ENCODE data around the gene ZCCHC24. TPM values are rescaled to one million over a fixed set of nuclear protein-coding genes. Genes with fewer than 3 reads are reported as not detected.
A peak's percentile ranks its signal among the peaks of the same experiment; 100 is the strongest.

ZCCHC24 gene
- total and polyA plus RNA-seq, 2 donors from 2014 or later, result 8.4 to 21.3 TPM

DNA sequence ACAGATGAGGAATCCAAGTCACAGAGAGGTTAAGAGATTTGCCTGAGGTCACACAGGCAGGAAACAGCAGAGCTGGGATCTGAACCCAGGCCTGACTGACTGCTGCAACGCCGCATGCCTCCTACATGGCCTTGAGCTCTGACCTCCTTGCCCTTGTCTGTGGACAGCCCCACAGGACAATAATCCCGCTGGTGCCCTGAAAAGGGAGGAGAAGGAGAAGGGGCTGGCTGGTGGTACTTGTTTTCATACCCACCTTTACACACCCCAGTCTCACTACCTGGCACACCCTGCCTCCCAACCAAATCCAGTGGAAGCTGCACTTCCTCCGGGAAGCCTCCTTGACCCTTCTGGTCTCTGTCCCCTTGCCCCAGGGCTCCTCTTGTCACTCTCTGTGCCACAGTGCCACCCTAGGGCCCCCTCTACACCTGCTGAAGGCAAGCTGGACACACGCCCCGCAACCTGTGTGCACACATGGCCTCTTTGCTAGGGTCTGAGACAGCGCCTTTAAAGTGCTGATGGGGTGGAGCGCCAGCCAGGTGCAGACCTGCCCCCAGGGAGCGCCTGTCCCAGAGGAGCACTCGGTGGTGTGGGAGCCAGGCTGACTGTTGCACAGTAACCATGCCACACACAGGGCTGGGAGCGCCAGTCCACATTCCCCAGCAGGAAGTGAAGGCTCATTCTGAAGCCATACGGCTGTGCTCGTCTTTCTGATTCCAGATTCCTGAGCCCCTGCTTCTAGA is 38.6 kb downstream of the ZCCHC24 start:
- Histone ChIP-seq H3K4me1 (ENCODE audit: control insufficient read depth in 2 of 3, insufficient read depth in 2 of 3, low read depth in 1 of 3, low read length in 3 of 3) (peaks cover 2 to 42% (median 22%) of the 10 kb centered on the region in 3 donors), H3K9me3 (ENCODE audit: control insufficient read depth in 2 of 3, insufficient read depth in 1 of 3, low read length in 3 of 3) (no peaks in the 10 kb centered on the region), H3K9ac (ENCODE audit: low read length in 3 of 3) (no peak overlapping the region), H3K27ac (ENCODE audit: low read depth in 2 of 2, low read length in 2 of 2) (no peak overlapping the region), H3K4me3 (ENCODE audit: low read length in 3 of 3) (no peak overlapping the region), H3K36me3 (ENCODE audit: control insufficient read depth in 2 of 3, insufficient read depth in 3 of 3, low read length in 3 of 3) (no peaks in the 10 kb centered on the region), H3K27me3 (ENCODE audit: control insufficient read depth, insufficient read depth, low read length) (no peaks in the 10 kb centered on the region)
- FAIRE-seq (no peak), DNase-seq (peak in 2 of 5 donors; percentile 44 to 61)
- intact Hi-C loops (cut with DNase I), result no loop called here
- TF ChIP-seq, protein P1, sequence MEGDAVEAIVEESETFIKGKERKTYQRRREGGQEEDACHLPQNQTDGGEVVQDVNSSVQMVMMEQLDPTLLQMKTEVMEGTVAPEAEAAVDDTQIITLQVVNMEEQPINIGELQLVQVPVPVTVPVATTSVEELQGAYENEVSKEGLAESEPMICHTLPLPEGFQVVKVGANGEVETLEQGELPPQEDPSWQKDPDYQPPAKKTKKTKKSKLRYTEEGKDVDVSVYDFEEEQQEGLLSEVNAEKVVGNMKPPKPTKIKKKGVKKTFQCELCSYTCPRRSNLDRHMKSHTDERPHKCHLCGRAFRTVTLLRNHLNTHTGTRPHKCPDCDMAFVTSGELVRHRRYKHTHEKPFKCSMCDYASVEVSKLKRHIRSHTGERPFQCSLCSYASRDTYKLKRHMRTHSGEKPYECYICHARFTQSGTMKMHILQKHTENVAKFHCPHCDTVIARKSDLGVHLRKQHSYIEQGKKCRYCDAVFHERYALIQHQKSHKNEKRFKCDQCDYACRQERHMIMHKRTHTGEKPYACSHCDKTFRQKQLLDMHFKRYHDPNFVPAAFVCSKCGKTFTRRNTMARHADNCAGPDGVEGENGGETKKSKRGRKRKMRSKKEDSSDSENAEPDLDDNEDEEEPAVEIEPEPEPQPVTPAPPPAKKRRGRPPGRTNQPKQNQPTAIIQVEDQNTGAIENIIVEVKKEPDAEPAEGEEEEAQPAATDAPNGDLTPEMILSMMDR (IDR thresholded peaks at IDR 0.05; ENCODE audit: borderline replicate concordance, extremely low read depth, insufficient read depth), result no peak

DNA sequence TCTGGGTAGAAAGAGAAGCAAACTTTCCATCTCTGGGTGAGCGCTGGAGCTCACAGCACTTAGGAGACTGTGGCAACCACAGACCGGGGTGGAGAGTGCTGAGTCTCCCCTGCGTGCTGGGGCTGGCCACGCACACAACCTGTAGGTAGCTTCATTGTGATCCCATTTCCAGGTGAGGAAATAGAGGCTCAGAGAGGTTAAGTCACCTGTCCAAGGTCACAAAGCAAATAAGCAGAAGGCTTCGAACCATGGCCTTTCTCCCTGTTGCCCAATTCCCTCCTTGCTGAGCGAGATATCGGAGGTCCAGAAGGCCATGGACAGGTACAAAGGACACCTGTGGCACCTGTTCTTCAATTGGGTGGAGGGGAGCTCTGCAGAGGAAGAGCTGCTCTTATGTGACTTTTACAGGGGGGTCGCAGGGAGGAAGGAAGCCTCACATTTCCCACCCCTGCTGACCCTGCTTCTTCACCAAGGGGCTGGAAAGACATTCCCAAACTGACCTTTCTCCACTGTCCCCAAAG is 39.4 kb downstream of the ZCCHC24 start:
- H3K36me3 ChIP-seq (ENCODE audit: control insufficient read depth in 2 of 3, insufficient read depth in 3 of 3, low read length in 3 of 3), result no peaks in the 10 kb centered on the region
- H3K4me1 ChIP-seq (ENCODE audit: control insufficient read depth in 2 of 3, insufficient read depth in 2 of 3, low read depth in 1 of 3, low read length in 3 of 3), result peaks cover 2 to 48% (median 22%) of the 10 kb centered on the region in 3 donors
- H3K9ac ChIP-seq (ENCODE audit: low read length in 3 of 3), result no peak overlapping the region
- H3K27ac ChIP-seq (ENCODE audit: low read depth in 2 of 2, low read length in 2 of 2), result no peak overlapping the region
- H3K4me3 ChIP-seq (ENCODE audit: low read length in 3 of 3), result no peak overlapping the region
- intact Hi-C loops (cut with DNase I), result no loop called here
- FAIRE-seq, result no peak
- no peaks in the 10 kb centered on the region for H3K27me3 ChIP-seq (ENCODE audit: control insufficient read depth, insufficient read depth, low read length)
- peak in 1 of 5 donors; percentile 1 for DNase-seq
- H3K9me3 ChIP-seq (ENCODE audit: control insufficient read depth in 2 of 3, insufficient read depth in 1 of 3, low read length in 3 of 3), result no peaks in the 10 kb centered on the region
- TF ChIP-seq, protein P1 (IDR thresholded peaks at IDR 0.05; ENCODE audit: borderline replicate concordance, extremely low read depth, insufficient read depth), result no peak

DNA sequence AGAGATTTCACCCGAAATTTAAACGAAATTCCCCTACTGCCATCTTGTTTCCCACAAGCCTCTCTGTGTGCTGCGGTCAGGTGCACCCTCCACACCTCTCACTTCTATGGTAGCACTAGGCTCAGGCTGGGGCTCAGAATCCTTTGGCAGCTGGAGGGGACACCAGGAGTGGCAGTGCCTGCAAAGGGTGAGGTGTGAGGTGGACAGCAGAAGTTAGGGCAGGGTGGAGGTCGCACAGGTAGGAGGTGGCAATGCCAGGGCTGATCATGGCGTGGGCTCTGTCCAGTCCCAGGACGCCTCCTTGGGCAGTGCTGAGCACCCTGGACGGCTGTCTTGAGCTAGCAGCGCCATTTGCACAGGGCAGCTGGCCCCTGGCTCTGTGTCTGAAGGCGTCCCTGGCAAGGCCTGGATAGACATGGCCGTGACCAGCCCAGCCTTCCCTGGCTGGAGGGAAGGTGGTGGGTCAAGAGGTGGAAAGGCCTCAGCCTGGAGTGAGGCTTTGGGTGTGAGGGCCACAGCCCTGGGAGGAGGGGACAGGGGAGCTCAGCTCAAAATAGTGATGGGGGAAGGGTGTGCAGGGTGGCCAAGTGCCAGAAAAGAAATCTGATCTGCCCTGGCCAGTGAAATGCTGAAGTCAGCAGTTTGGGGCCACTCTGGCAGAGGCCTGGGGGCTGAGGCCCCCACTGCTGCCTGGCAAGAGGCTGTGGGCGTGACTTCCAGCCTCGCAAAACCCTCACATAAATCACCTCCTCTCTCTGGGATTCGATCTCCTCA is 40.0 kb downstream of the ZCCHC24 start:
- DNase-seq, result peak; percentile 66 to 87 (median 75)
- H3K27me3 ChIP-seq (ENCODE audit: control insufficient read depth, insufficient read depth, low read length), result no peaks in the 10 kb centered on the region
- H3K36me3 ChIP-seq (ENCODE audit: control insufficient read depth in 2 of 3, insufficient read depth in 3 of 3, low read length in 3 of 3), result no peaks in the 10 kb centered on the region
- TF ChIP-seq, protein P1 (IDR thresholded peaks at IDR 0.05; ENCODE audit: borderline replicate concordance, extremely low read depth, insufficient read depth), result no peak
- no peaks in the 10 kb centered on the region for H3K9me3 ChIP-seq (ENCODE audit: control insufficient read depth in 2 of 3, insufficient read depth in 1 of 3, low read length in 3 of 3)
- no peak for FAIRE-seq
- intact Hi-C loops (cut with DNase I), result no loop called here
- H3K9ac ChIP-seq (ENCODE audit: low read length in 3 of 3), result no peak overlapping the region
- H3K4me3 ChIP-seq (ENCODE audit: low read length in 3 of 3), result no peak overlapping the region
- peak overlapping the region in 1 of 2 donors; percentile 15 for H3K27ac ChIP-seq (ENCODE audit: low read depth in 2 of 2, low read length in 2 of 2)
- H3K4me1 ChIP-seq (ENCODE audit: control insufficient read depth in 2 of 3, insufficient read depth in 2 of 3, low read depth in 1 of 3, low read length in 3 of 3), result peaks cover 2 to 55% (median 22%) of the 10 kb centered on the region in 3 donors

Data from kidney (tissue), 14 donors.